Measurements from ENCODE around the gene KLHL29. TPM values are rescaled to one million over a fixed set of nuclear protein-coding genes. Genes with fewer than 3 reads are reported as not detected.

Gene KLHL29
- total RNA-seq, 1 experiment from 2014 or later = 3.4 TPM

- H2AFZ ChIP-seq = no peak overlapping the region
- no peaks in the 10 kb centered on the region for H3K9me2 ChIP-seq (ENCODE audit: insufficient read depth)
- ChIA-PET POLR2A (ENCODE audit: unreplicated experiment) (no interaction called here), CTCF (no interaction called here)
- H3K27me3 ChIP-seq (ENCODE audit: insufficient read depth, low read depth) = no peaks in the 10 kb centered on the region
- no peaks in the 10 kb centered on the region for H3K9me3 ChIP-seq (ENCODE audit: insufficient read depth, low read depth)
- H3K79me2 ChIP-seq (ENCODE audit: low read depth) = no peaks in the 10 kb centered on the region
- no peaks in the 10 kb centered on the region for H3F3A ChIP-seq (ENCODE audit: insufficient read depth, low read depth)
- H4K20me1 ChIP-seq (ENCODE audit: insufficient read depth) = peaks cover 10% of the 10 kb centered on the region
- no peak for DNase-seq
- H3K27ac ChIP-seq = no peak overlapping the region
- H3K4me2 ChIP-seq = no peak overlapping the region
- intact Hi-C loops (cut with micrococcal nuclease; ENCODE audit: unreplicated experiment) = no loop called here
- TF ChIP-seq EZH2 (IDR thresholded peaks at IDR 0.05; ENCODE audit: low read depth) = no peak
- TF ChIP-seq, protein P1, sequence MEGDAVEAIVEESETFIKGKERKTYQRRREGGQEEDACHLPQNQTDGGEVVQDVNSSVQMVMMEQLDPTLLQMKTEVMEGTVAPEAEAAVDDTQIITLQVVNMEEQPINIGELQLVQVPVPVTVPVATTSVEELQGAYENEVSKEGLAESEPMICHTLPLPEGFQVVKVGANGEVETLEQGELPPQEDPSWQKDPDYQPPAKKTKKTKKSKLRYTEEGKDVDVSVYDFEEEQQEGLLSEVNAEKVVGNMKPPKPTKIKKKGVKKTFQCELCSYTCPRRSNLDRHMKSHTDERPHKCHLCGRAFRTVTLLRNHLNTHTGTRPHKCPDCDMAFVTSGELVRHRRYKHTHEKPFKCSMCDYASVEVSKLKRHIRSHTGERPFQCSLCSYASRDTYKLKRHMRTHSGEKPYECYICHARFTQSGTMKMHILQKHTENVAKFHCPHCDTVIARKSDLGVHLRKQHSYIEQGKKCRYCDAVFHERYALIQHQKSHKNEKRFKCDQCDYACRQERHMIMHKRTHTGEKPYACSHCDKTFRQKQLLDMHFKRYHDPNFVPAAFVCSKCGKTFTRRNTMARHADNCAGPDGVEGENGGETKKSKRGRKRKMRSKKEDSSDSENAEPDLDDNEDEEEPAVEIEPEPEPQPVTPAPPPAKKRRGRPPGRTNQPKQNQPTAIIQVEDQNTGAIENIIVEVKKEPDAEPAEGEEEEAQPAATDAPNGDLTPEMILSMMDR (conservative IDR thresholded peaks at IDR 0.05) = no peak
- no peaks in the 10 kb centered on the region for H3K4me1 ChIP-seq (replicated peaks; ENCODE audit: insufficient read depth)
- H3K36me3 ChIP-seq (ENCODE audit: low read depth) = no peaks in the 10 kb centered on the region
- BruUV-seq (replicated peaks) = no TSS peak
- no peak overlapping the region for H3K4me3 ChIP-seq
Observed at GRCh38 chr2:23668756-23669304, 283.9 kb downstream of the KLHL29 start.

DNA sequence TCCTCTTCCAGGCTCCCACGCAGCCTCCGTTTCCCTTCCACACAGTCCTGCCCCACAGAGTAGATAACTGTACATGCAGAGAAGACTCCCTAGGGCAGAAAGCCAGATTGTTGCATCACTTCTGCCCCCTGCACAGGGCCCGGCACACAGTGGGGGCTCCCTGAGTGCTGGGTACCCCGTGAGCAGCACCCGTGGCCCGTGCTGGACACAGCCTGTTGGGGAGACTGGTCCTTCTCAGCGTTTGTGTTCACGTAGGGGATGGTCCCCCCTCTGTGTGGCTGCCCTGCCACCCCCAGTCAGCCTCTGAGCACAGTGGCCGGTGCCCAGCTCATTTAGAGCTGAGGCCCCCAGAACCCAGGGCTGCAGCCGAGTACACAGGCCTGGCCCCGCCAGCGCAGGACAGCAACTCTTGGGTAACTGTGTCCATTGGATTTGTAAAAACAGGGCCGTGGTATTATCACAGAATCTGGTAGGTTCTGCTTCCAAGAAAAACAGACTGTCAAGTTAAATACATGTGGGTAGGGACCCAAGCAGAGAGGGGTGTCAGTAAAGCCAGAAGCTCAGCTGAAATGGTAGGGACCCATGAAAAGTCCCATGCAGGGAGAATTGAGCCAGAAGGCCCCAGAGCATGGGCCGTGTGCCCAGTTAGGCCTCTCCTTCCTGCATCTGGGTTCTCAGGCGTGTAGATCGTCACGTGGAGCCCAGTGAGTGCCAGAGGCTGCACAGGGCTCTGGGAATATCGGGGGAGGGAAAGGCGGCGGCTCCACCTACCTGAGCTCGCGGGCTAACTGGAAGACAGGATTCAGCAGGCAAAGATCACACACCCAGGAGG is 284.6 kb downstream of the KLHL29 start:
- ChIA-PET POLR2A (ENCODE audit: unreplicated experiment) (no interaction called here), CTCF (no interaction called here)
- Histone ChIP-seq H2AFZ (no peak overlapping the region), H3K79me2 (ENCODE audit: low read depth) (no peaks in the 10 kb centered on the region), H3K27ac (no peak overlapping the region), H3K9me3 (ENCODE audit: insufficient read depth, low read depth) (no peaks in the 10 kb centered on the region), H3K9me2 (ENCODE audit: insufficient read depth) (no peaks in the 10 kb centered on the region), H3K27me3 (ENCODE audit: insufficient read depth, low read depth) (no peaks in the 10 kb centered on the region), H3F3A (ENCODE audit: insufficient read depth, low read depth) (no peaks in the 10 kb centered on the region), H4K20me1 (ENCODE audit: insufficient read depth) (peaks cover 10% of the 10 kb centered on the region), H3K4me2 (no peak overlapping the region), H3K4me3 (no peak overlapping the region), H3K36me3 (ENCODE audit: low read depth) (no peaks in the 10 kb centered on the region), H3K4me1 (replicated peaks; ENCODE audit: insufficient read depth) (no peaks in the 10 kb centered on the region)
- intact Hi-C loops (cut with micrococcal nuclease; ENCODE audit: unreplicated experiment) = no loop called here
- no TSS peak for BruUV-seq (replicated peaks)
- no peak for TF ChIP-seq EZH2 (IDR thresholded peaks at IDR 0.05; ENCODE audit: low read depth)
- TF ChIP-seq, protein P1 (conservative IDR thresholded peaks at IDR 0.05) = no peak
- no peak for DNase-seq

- Histone ChIP-seq H3K27me3 (ENCODE audit: insufficient read depth, low read depth) (no peaks in the 10 kb centered on the region), H3K27ac (no peak overlapping the region), H3K4me2 (no peak overlapping the region), H3F3A (ENCODE audit: insufficient read depth, low read depth) (no peaks in the 10 kb centered on the region), H4K20me1 (ENCODE audit: insufficient read depth) (peaks cover 10% of the 10 kb centered on the region), H3K9me3 (ENCODE audit: insufficient read depth, low read depth) (no peaks in the 10 kb centered on the region), H3K4me1 (replicated peaks; ENCODE audit: insufficient read depth) (no peaks in the 10 kb centered on the region), H3K36me3 (ENCODE audit: low read depth) (no peaks in the 10 kb centered on the region), H3K9me2 (ENCODE audit: insufficient read depth) (no peaks in the 10 kb centered on the region), H3K4me3 (no peak overlapping the region), H3K79me2 (ENCODE audit: low read depth) (no peaks in the 10 kb centered on the region), H2AFZ (no peak overlapping the region)
- no peak for DNase-seq
- BruUV-seq (replicated peaks) = no TSS peak
- TF ChIP-seq, protein P1 (conservative IDR thresholded peaks at IDR 0.05) = no peak
- no peak for TF ChIP-seq EZH2 (IDR thresholded peaks at IDR 0.05; ENCODE audit: low read depth)
- POLR2A ChIA-PET (ENCODE audit: unreplicated experiment) = no interaction called here
- intact Hi-C loops (cut with micrococcal nuclease; ENCODE audit: unreplicated experiment) = no loop called here
- CTCF ChIA-PET = no interaction called here
Observed at GRCh38 chr2:23670245-23670592, 285.2 kb downstream of the KLHL29 start.
